ENCODE data around the gene PIGK.

Gene PIGK

GRCh38 chr1:77230051-77230450 lies 10.8 kb upstream of the PIGK start:
- no peak for TF ChIP-seq CTCF (IDR thresholded peaks at IDR 0.05; ENCODE audit: low read depth, low read length, missing control alignments)
- H3K27ac ChIP-seq = no peak overlapping the region
- in situ Hi-C loops (cut with HindIII; ENCODE audit: low pct_ligation_motif_present, low sequenced_read_pairs) = no loop called here
- H3K36me3 ChIP-seq (replicated peaks) = no peaks in the 10 kb centered on the region
- no peaks in the 10 kb centered on the region for H3K27me3 ChIP-seq (replicated peaks)
- no peak overlapping the region for H3K4me3 ChIP-seq (ENCODE audit: low read depth, low read length)
- no peak for DNase-seq

- H3K27ac ChIP-seq = no peak overlapping the region
- no peaks in the 10 kb centered on the region for H3K27me3 ChIP-seq (replicated peaks)
- in situ Hi-C loops (cut with HindIII; ENCODE audit: low pct_ligation_motif_present, low sequenced_read_pairs) = no loop called here
- H3K36me3 ChIP-seq (replicated peaks) = no peaks in the 10 kb centered on the region
- H3K4me3 ChIP-seq (ENCODE audit: low read depth, low read length) = no peak overlapping the region
- no peak for TF ChIP-seq CTCF (IDR thresholded peaks at IDR 0.05; ENCODE audit: low read depth, low read length, missing control alignments)
- no peak for DNase-seq
Observed at GRCh38 chr1:77228836-77229235, 9.6 kb upstream of the PIGK start.

DNA sequence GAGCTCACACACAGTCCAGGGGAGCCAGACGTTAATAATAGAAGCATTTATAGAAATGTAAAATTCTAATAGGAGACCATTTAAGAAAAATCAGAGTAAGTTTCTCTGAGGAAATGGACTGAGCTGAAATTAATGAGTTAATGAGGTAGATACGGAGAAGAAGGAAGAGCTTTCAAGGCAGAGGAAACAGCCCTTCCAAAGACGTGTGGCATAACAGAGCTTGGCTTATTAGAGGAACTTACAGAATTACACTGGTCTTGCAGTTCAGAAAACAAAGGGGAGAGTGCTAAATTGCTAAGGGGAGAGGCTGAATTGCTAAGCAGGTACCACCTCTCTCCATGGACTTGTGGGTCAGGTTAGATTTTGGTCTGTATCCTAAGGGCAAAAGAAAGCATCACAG lies 8.2 kb upstream of the PIGK start:
- no peak for DNase-seq
- in situ Hi-C loops (cut with HindIII; ENCODE audit: low pct_ligation_motif_present, low sequenced_read_pairs) = no loop called here
- Histone ChIP-seq H3K36me3 (replicated peaks) (no peaks in the 10 kb centered on the region), H3K27ac (no peak overlapping the region), H3K4me3 (ENCODE audit: low read depth, low read length) (no peak overlapping the region), H3K27me3 (replicated peaks) (no peaks in the 10 kb centered on the region)
- TF ChIP-seq CTCF (IDR thresholded peaks at IDR 0.05; ENCODE audit: low read depth, low read length, missing control alignments) = no peak

DNA sequence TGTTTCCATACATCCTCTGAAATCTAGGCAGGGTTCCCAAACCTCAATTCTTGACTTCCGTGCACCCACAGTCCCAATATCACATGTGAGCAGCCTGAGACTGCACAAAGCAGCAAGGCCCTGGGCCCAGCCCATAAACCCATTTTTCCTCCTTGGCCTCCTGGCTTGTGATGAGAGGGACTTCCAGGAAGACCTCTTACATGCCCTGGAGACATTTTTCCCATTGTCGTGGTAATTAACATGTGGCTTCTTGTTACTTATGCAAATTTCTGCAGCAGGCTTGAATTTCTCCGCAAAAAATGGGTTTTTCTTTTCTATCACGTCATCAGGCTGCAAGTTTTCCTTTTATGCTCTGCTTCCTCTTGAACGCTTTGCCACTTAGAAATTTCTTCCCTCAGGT lies 3.3 kb upstream of the PIGK start:
- H3K36me3 ChIP-seq (replicated peaks) = no peaks in the 10 kb centered on the region
- DNase-seq = no peak
- no peak overlapping the region for H3K27ac ChIP-seq
- no peak overlapping the region for H3K4me3 ChIP-seq (ENCODE audit: low read depth, low read length)
- in situ Hi-C loops (cut with HindIII; ENCODE audit: low pct_ligation_motif_present, low sequenced_read_pairs) = no loop called here
- no peaks in the 10 kb centered on the region for H3K27me3 ChIP-seq (replicated peaks)
- TF ChIP-seq CTCF (IDR thresholded peaks at IDR 0.05; ENCODE audit: low read depth, low read length, missing control alignments) = no peak

- DNase-seq = peak; percentile 57
- Histone ChIP-seq H3K27me3 (replicated peaks) (no peaks in the 10 kb centered on the region), H3K27ac (no peak overlapping the region), H3K36me3 (replicated peaks) (no peaks in the 10 kb centered on the region), H3K4me3 (ENCODE audit: low read depth, low read length) (no peak overlapping the region)
- in situ Hi-C loops (cut with HindIII; ENCODE audit: low pct_ligation_motif_present, low sequenced_read_pairs) = no loop called here
- TF ChIP-seq CTCF (IDR thresholded peaks at IDR 0.05; ENCODE audit: low read depth, low read length, missing control alignments) = no peak
Observed at GRCh38 chr1:77220687-77221463, 1.6 kb upstream of the PIGK start.
